Common myeloid progenitor, CD34-positive (primary cell): ENCODE results near the gene KRT5. TPM values are rescaled to one million over a fixed set of nuclear protein-coding genes. Genes with fewer than 3 reads are reported as not detected.

ENCODE experiments used
- CTCF ChIA-PET: fragments of 350-600 bp; sonication (Branson Sonifier 250); formaldehyde crosslinking; loops from one replicate; lab custom pipeline; 2021; ENCODE audit warnings: antibody characterized with exemption; lab: Charles Lee
- POLR2A ChIA-PET: fragments of 350-600 bp; sonication (Branson Sonifier 250); formaldehyde crosslinking; loops from one replicate; lab custom pipeline; 2021; ENCODE audit warnings: antibody characterized with exemption; lab: Charles Lee
- DNase-seq, 3 donors: peaks; one replicate each; pipeline versions ENCODE4 v3.0.0 to v3.0.0-alpha.2; 2013
- H3K27ac ChIP-seq, 2 experiments: 1 replicate in 1 of 2; 2 replicates in 1 of 2; pipeline ENCODE4 v1.7.0; 2013; ENCODE audit warnings: inconsistent platforms in 2 of 2, low read length in 2 of 2, mild to moderate bottlenecking in 2 of 2, low read depth in 1 of 2, moderate library complexity in 1 of 2; ENCODE audit not compliant: severe bottlenecking in 2 of 2, insufficient read depth in 1 of 2, poor library complexity in 1 of 2
- H3K27me3 ChIP-seq, 5 experiments: replicated peaks in 2 of 5; 1 replicate in 3 of 5; 2 replicates in 2 of 5; pipeline versions ENCODE4 v1.6.1 to v1.7.0; 2013; ENCODE audit warnings: low read length in 4 of 5, mild to moderate bottlenecking in 2 of 5, moderate library complexity in 2 of 5, inconsistent platforms in 1 of 5; ENCODE audit not compliant: insufficient read depth in 5 of 5, control insufficient read depth in 4 of 5
- H3K36me3 ChIP-seq, 4 experiments: 1 replicate in 2 of 4; 2 replicates in 2 of 4; pipeline versions ENCODE4 v1.6.1 to v1.7.0; 2013; ENCODE audit warnings: low read length in 3 of 4, control low read depth in 1 of 4, mild to moderate bottlenecking in 1 of 4; ENCODE audit not compliant: control insufficient read depth in 4 of 4, insufficient read depth in 4 of 4
- H3K4me1 ChIP-seq, 4 experiments: 1 replicate in 3 of 4; 2 replicates in 1 of 4; pipeline versions ENCODE4 v1.6.1 to v1.7.1; 2013; ENCODE audit warnings: low read length in 3 of 4, mild to moderate bottlenecking in 3 of 4, control low read depth in 1 of 4, inconsistent platforms in 1 of 4, moderate library complexity in 1 of 4; ENCODE audit not compliant: control insufficient read depth in 4 of 4, insufficient read depth in 4 of 4; ENCODE audit errors: control extremely low read depth in 1 of 4
- H3K4me3 ChIP-seq, 7 experiments: 1 replicate in 4 of 7; 2 replicates in 3 of 7; pipeline versions ENCODE4 v1.5.1 to v1.7.0; 2013; ENCODE audit warnings: mild to moderate bottlenecking in 7 of 7, low read length in 6 of 7, moderate library complexity in 6 of 7, inconsistent platforms in 2 of 7, low read depth in 2 of 7, control low read depth in 1 of 7; ENCODE audit not compliant: insufficient read depth in 4 of 7, control insufficient read depth in 1 of 7; ENCODE audit errors: extremely low read depth in 1 of 7
- H3K9me3 ChIP-seq, 5 experiments: 1 replicate in 4 of 5; 2 replicates in 1 of 5; pipeline versions ENCODE4 v1.6.1 to v1.7.1; 2013; ENCODE audit warnings: low read length in 4 of 5, mild to moderate bottlenecking in 2 of 5, inconsistent platforms in 1 of 5, low read depth in 1 of 5, moderate library complexity in 1 of 5; ENCODE audit not compliant: control insufficient read depth in 4 of 5, insufficient read depth in 2 of 5; ENCODE audit errors: control extremely low read depth in 1 of 5
- WGBS: methylation state at CpG from one replicate; pipeline ENCODE4 v1.1.5; 2013; ENCODE audit not compliant: insufficient coverage; 5-methylcytosine and 5-hydroxymethylcytosine counted together
- polyA plus RNA-seq: library from polyadenylated mRNA; unstranded; fragments of 120-200 nt; gene quantifications from one replicate; pipeline ENCODE4 v1.2.1, GENCODE V29; 2013

KRT5 gene
- polyA plus RNA-seq = not detected

DNA sequence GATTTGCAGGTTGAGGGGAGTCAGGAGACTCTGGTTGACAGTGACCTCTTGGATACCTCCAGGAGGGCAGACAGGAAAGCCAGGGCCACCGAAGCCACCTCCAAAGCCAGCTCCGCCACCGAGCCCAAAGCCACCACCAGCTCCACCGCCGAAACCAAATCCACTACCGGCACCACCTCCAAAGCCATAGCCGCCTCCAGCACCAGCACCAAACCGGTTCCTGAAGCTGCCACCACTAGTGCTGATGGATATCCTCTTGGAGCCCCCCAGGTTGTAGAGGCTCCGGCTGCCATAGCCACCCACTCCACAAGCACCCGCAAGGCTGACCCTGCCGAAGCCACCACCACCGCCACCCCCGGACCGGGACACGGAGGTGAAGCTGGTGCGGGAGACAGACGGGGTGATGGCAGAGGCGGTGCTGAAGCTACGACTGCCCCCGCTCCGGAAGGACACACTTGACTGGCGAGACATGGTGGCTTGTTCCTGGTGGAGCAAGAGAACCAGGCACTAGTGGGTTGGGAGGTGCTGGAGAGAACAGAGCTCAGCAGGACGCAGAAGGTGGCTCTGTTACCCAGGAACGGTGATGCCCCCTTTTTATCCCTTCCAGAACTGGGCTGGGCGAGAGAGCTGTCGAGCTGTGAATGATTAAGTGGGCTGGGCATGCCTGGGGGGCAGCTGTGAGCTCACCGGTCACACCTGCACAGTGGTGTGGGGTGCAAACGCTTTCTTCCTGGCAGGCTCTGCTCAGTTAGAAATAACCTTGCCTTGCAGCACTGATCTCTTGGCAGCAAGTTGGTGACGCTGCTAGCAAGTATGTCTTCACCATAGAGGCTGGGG, at the start of gene KRT5:
TSS of gene KRT5 (minus strand) at position 569 of the 837 bp plus-strand sequence. CDS start at position 471, 98 bp downstream.
- no peaks in the 10 kb centered on the region for H3K4me1 ChIP-seq
- H3K9me3 ChIP-seq = no peaks in the 10 kb centered on the region
- CTCF ChIA-PET = no interaction called here
- WGBS = 94% methylated on average over 29 of the region's 29 CpGs
- POLR2A ChIA-PET = no interaction called here
- no peak within 1 kb of the TSS for H3K27ac ChIP-seq
- H3K27me3 ChIP-seq = peaks cover 0 to 18% (median 6%) of the 10 kb centered on the region in 5 experiments
- no peak within 1 kb of the TSS for H3K4me3 ChIP-seq
- no peaks in the 10 kb centered on the region for H3K36me3 ChIP-seq
- no peak for DNase-seq

DNA sequence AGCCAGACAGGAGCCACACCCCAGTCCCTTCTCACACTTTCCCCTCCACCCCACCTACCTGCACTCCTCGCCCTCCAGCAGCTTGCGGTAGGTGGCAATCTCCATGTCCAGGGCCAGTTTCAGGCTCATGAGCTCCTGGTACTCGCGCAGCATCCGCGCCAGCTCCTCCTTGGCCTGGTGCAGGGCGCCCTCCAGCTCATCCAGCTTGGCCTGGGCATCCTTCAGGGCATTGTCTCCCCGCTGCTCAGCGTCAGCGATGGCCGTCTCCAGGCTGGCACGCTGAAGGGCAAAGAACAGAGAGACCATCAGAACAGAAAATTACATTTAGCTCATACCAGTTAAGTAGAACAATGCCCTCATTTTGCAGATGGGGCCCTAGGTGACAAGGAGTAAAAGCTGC, 47.9 kb upstream of the KRT5 start:
- Histone ChIP-seq H3K27me3 (peaks cover 0 to 16% (median 7%) of the 10 kb centered on the region in 5 experiments), H3K36me3 (no peaks in the 10 kb centered on the region)

DNA sequence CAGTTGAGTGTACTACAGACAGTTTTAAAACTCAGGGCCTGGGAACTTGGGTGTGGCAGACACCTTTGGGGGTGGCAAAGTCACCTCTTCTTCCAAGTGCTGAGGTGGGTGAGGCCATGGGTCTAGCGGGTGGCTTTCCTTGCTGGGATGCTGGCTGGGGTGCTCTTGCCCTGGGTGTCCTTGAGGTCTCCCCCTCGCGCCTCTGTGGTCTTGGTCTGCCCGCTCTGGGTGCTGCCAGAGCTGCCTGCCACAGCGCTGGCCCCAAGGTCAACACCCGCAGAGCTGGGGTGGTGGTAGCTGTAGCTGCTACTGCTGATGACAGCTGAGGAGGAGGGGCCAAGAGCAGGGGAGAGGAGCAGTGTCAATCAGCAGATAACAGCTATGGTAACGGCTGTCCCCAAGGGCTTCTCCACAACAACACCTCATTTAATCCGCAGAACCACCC, 46.7 kb upstream of the KRT5 start:
- POLR2A ChIA-PET = no interaction called here

More for the DNA sequence above, 47.9 kb upstream of the KRT5 start:
- 97% methylated on average over 12 of the region's 12 CpGs for WGBS
- no peak for DNase-seq
- Histone ChIP-seq H3K4me1 (no peaks in the 10 kb centered on the region), H3K27ac (no peak overlapping the region), H3K4me3 (no peak overlapping the region), H3K9me3 (no peaks in the 10 kb centered on the region)
- ChIA-PET CTCF (no interaction called here), POLR2A (interaction anchor here (0.6 kb wide), 1 partner anchor 29 kb away, joined by 5 read pairs; no protein-coding TSS in a partner anchor)

DNA sequence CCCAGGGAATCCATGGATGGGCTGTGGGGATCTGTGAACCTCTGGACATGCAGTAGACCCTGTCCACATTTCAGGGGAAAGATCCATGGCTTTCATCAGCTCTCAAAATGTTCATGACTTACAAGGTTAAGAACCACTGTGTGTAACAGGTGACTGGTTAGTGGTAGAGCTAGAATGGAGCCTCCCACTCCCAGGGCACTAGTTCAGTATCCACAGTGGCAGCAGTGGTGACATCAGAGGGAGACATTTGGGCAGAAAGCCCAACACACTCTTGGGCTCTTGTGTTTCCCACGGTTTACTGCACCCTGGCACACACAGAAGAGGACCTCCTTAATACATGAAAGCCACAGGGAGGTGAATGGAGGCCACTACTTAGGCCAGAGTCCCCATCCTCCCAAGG, 44.4 kb upstream of the KRT5 start:
- Histone ChIP-seq H3K4me3 (no peak overlapping the region), H3K4me1 (no peaks in the 10 kb centered on the region), H3K27me3 (peaks cover 2 to 26% (median 14%) of the 10 kb centered on the region in 5 experiments), H3K27ac (no peak overlapping the region), H3K9me3 (no peaks in the 10 kb centered on the region), H3K36me3 (no peaks in the 10 kb centered on the region)
- ChIA-PET CTCF (no interaction called here), POLR2A (no interaction called here)
- no peak for DNase-seq
- WGBS = no CpG with 5 or more reads among the region's 1 CpG

More for the DNA sequence above, 46.7 kb upstream of the KRT5 start:
- no peak overlapping the region for H3K4me3 ChIP-seq
- peaks cover 2 to 14% (median 6%) of the 10 kb centered on the region in 5 experiments for H3K27me3 ChIP-seq
- CTCF ChIA-PET = interaction anchor here (0.8 to 1.5 kb wide), 4 partner anchors 16 to 21 kb away, joined by 3 to 4 read pairs (median 3); no protein-coding TSS in a partner anchor
- no peaks in the 10 kb centered on the region for H3K4me1 ChIP-seq
- no peak overlapping the region for H3K27ac ChIP-seq
- H3K36me3 ChIP-seq = no peaks in the 10 kb centered on the region
- peak in 1 of 3 donors; percentile 21 for DNase-seq
- H3K9me3 ChIP-seq = no peaks in the 10 kb centered on the region
- 92% methylated on average over 7 of the region's 8 CpGs for WGBS

DNA sequence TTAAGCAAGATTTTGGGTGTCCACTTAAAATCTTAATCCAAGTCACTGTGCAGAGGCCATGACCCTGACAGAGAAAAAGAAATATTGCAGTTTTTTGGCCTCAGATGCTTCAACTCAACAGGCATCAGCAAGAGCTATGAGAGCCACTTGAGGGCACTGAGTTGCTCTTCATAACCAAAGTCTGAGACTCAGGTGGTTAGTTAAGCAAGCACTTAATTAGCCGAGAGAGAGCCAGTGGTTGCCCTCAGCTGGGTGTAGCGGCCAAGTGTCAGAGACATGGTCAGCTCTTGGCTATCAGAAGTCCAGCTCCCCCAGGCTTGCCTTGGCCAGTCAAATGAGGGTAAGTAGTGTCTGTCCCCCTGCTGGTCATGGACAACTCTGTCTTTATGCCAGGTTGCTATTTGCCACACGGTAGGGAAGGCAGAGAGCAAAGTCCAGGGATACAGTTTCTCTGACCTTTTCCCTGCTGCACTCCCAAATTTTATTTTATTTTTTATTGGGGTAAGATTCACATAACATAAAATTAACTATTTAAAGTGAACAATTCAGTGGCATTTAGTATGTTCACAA, 41.8 kb upstream of the KRT5 start:
- Histone ChIP-seq H3K9me3 (no peaks in the 10 kb centered on the region), H3K27me3 (peaks cover 0 to 32% (median 20%) of the 10 kb centered on the region in 5 experiments), H3K4me3 (no peak overlapping the region), H3K36me3 (no peaks in the 10 kb centered on the region), H3K4me1 (no peaks in the 10 kb centered on the region), H3K27ac (no peak overlapping the region)
- POLR2A ChIA-PET = interaction anchor here (0.5 kb wide), 1 partner anchor 395 kb away, joined by 3 read pairs; no protein-coding TSS in a partner anchor
- no peak for DNase-seq
- CTCF ChIA-PET = interaction anchor here (1.2 to 1.5 kb wide), 2 partner anchors 12 to 20 kb away, joined by 4 read pairs; no protein-coding TSS in a partner anchor
- WGBS = 86% methylated on average over 2 of the region's 3 CpGs

DNA sequence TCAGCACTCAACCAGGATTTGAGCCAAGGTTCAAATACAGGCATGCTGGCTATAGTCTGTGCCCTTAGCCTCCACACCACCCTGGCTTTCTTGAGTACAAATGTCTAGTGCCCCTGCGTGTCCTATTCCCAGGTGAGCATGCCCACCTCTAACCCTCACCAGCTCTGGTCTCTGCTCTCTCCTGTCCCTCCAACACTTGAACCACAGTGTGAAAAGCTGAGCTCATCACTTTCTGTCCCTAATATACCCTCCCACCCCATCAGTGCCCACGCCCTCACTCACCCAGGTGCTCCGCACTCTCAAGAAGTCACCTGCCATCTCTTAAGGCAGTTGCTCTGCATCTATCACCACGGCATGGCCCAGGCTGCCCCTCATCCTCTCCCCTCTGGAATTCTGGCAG, 39.8 kb upstream of the KRT5 start:
- no peaks in the 10 kb centered on the region for H3K36me3 ChIP-seq
- H3K4me3 ChIP-seq = no peak overlapping the region
- 94% methylated on average over 4 of the region's 4 CpGs for WGBS
- H3K9me3 ChIP-seq = no peaks in the 10 kb centered on the region
- H3K27ac ChIP-seq = no peak overlapping the region
- POLR2A ChIA-PET = no interaction called here
- peaks cover 0 to 31% (median 19%) of the 10 kb centered on the region in 5 experiments for H3K27me3 ChIP-seq
- DNase-seq = no peak
- CTCF ChIA-PET = interaction anchor here (1.3 to 1.4 kb wide), 2 partner anchors 190 to 320 kb away, joined by 3 read pairs; no protein-coding TSS in a partner anchor
- H3K4me1 ChIP-seq = no peaks in the 10 kb centered on the region
